Stimulated activated CD4-positive, alpha-beta T cell treated with anti-CD3 and anti-CD28 coated beads, Interleukin-2, amount 100 ng/mL, for 48 hours (primary cell): ENCODE measurements around the gene CD163.
"Not testable (repeated sequence)": the region's sequence is repeated elsewhere in the genome, so short reads cannot be mapped to it uniquely, and the experiment has no call there.

Experiments
- DNase-seq, 2 donors: peaks; one replicate each; pipeline ENCODE4 v3.0.0-alpha.2; 2020

CD163 gene

GRCh38 chr12:7448099-7448498, 55.5 kb downstream of the CD163 start:
- DNase-seq, result no peak

- no peak for DNase-seq
Measured at GRCh38 chr12:7444537-7444936, 59.0 kb downstream of the CD163 start.

GRCh38 chr12:7444076-7444475, 59.5 kb downstream of the CD163 start, which contains the start of gene CD163L1:
CD163L1 (minus strand) TSS chr12:7444153; CDS start chr12:7444127, 26 bp downstream.
- DNase-seq, result no peak

GRCh38 chr12:7441216-7441615, 62.4 kb downstream of the CD163 start:
- no peak for DNase-seq

- peak; percentile 17 to 48 for DNase-seq
Measured at GRCh38 chr12:7439579-7440505, 63.7 kb downstream of the CD163 start.

GRCh38 chr12:7438291-7438995, 65.1 kb downstream of the CD163 start:
- DNase-seq, result not testable (repeated sequence)

- not testable (repeated sequence) for DNase-seq
Measured at GRCh38 chr12:7437494-7437893, 66.1 kb downstream of the CD163 start.

GRCh38 chr12:7434670-7435069, 68.9 kb downstream of the CD163 start:
- no peak for DNase-seq

GRCh38 chr12:7433276-7433822, 70.2 kb downstream of the CD163 start:
- no peak for DNase-seq

- DNase-seq, result no peak
Measured at GRCh38 chr12:7431993-7432685, 71.4 kb downstream of the CD163 start.
